Ectodermal cell (in vitro differentiated cells): ENCODE data around the gene EGFL8.

Experiments
- H3K27ac ChIP-seq: 2 replicates; pipeline ENCODE4 v1.7.0; 2013; ENCODE audit warnings: mild to moderate bottlenecking, low read depth, low read length; ENCODE audit not compliant: insufficient read depth, poor library complexity, severe bottlenecking
- H3K27me3 ChIP-seq: 2 replicates; pipeline ENCODE4 v1.7.0; 2013; ENCODE audit warnings: mild to moderate bottlenecking, low read length; ENCODE audit not compliant: insufficient read depth, control insufficient read depth, poor library complexity, severe bottlenecking
- H3K36me3 ChIP-seq: one replicate; pipeline ENCODE4 v1.7.0; 2013; ENCODE audit warnings: low read length; ENCODE audit not compliant: control insufficient read depth, insufficient read depth
- H3K4me1 ChIP-seq: one replicate; pipeline ENCODE4 v1.7.0; 2013; ENCODE audit warnings: low read length; ENCODE audit not compliant: control insufficient read depth, insufficient read depth
- H3K4me3 ChIP-seq: 2 replicates; pipeline ENCODE4 v1.7.0; 2013; ENCODE audit warnings: low read depth, low read length, control low read depth; ENCODE audit not compliant: insufficient read depth
- H3K9me3 ChIP-seq: 2 replicates; pipeline ENCODE4 v1.7.0; 2013; ENCODE audit warnings: mild to moderate bottlenecking, low read length, moderate library complexity; ENCODE audit not compliant: control insufficient read depth
- WGBS, 2 experiments: methylation state at CpG; one replicate each; pipeline ENCODE4 v1.1.7; 2013; ENCODE audit warnings: missing lambda C conversion rate in 2 of 2; 5-methylcytosine and 5-hydroxymethylcytosine counted together

The EGFL8 gene

GRCh38 chr6:32195652-32195901, 31.2 kb downstream of the EGFL8 start:
- Histone ChIP-seq H3K27ac (peak overlapping the region; percentile 100), H3K9me3 (no peaks in the 10 kb centered on the region), H3K4me3 (peak overlapping the region; percentile 86), H3K4me1 (peaks cover 28% of the 10 kb centered on the region), H3K36me3 (no peaks in the 10 kb centered on the region), H3K27me3 (no peaks in the 10 kb centered on the region)
- 0% methylated on average over 25 of the region's 25 CpGs for WGBS, 2 experiments

DNA sequence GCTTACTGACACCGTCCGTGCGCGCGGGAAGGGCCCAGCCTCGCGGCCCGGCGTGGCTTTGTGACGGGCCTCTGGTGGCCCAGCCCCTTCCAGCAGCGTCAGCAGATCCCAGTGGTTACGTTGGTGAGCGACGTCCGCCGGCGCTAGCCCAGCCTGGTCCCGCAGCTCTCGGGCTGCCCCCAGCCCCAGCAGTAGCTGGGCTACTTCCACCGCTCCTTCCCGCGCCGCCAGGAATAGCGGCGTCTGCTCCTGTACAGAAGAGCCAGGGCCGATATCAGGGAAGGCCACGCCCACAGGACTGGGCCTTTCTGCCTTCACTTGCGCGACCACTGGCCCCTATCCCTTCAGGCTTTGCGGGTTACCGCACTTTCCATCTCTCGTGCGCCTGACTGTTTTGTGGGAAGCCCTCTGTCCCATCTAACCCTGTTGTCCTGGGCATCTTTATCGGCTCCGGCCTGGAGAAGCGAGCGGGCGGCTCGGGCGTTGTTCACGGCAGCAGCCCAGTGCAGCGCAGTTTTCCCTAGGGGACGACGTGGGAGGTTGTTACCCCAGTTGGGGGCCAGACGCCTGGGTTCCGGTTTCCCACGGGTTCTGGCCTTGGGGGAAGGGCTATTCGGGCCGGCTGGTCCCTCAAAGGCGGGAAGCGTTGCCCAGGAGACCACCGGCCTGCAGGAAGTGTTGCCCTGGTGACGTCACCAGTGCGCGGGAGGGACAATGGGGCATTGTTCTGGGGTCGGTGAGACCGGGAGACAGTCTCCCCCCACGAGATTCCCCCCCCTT, 31.7 kb downstream of the EGFL8 start:
- H3K27ac ChIP-seq, result peak overlapping the region; percentile 100

GRCh38 chr6:32196682-32197616, 32.6 kb downstream of the EGFL8 start:
- peaks cover 20% of the 10 kb centered on the region for H3K4me1 ChIP-seq
- H3K27ac ChIP-seq, result peak overlapping the region; percentile 100
- H3K36me3 ChIP-seq, result no peaks in the 10 kb centered on the region
- H3K9me3 ChIP-seq, result no peaks in the 10 kb centered on the region
- H3K27me3 ChIP-seq, result no peaks in the 10 kb centered on the region
- peak overlapping the region; percentile 86 for H3K4me3 ChIP-seq
- 79 to 83% methylated on average over 28 of the region's 28 CpGs for WGBS, 2 experiments

More for the DNA sequence above, 31.7 kb downstream of the EGFL8 start:
- Histone ChIP-seq H3K27me3 (no peaks in the 10 kb centered on the region), H3K36me3 (no peaks in the 10 kb centered on the region), H3K4me1 (peaks cover 25% of the 10 kb centered on the region), H3K9me3 (no peaks in the 10 kb centered on the region), H3K4me3 (peak overlapping the region; percentile 86)
- WGBS, 2 experiments, result 0% methylated on average over 57 to 58 of the region's 58 CpGs

GRCh38 chr6:32198345-32198696, 33.9 kb downstream of the EGFL8 start:
- WGBS, 2 experiments, result 80 to 86% methylated on average over 3 of the region's 3 CpGs
- no peaks in the 10 kb centered on the region for H3K27me3 ChIP-seq

DNA sequence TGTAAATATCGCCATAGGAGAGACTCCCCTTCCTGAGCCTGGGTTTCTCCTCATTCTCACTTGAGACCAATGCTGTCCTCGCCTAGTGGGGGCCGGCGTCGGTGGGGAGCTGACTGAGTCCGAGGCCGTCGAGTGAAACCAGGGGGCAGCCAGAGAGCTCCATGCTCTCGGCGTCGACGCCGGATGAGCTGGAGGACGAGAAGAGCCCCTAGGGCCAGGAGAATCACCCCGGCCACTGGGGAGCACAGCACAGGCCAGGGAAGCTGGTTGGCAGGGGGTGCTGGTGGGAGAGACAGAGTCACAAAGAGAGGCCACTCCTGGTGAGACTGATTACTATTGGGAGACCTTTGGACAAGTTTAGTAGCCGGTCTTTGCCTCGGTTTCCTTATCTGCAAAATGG, 34.5 kb downstream of the EGFL8 start:
- 91 to 92% methylated on average over 17 of the region's 17 CpGs for WGBS, 2 experiments
- H3K27ac ChIP-seq, result no peak overlapping the region
- no peak overlapping the region for H3K4me3 ChIP-seq
- peaks cover 15% of the 10 kb centered on the region for H3K4me1 ChIP-seq
- H3K36me3 ChIP-seq, result no peaks in the 10 kb centered on the region
- no peaks in the 10 kb centered on the region for H3K27me3 ChIP-seq
- no peaks in the 10 kb centered on the region for H3K9me3 ChIP-seq

More at GRCh38 chr6:32198345-32198696, 33.9 kb downstream of the EGFL8 start:
- Histone ChIP-seq H3K4me3 (no peak overlapping the region), H3K36me3 (no peaks in the 10 kb centered on the region), H3K9me3 (no peaks in the 10 kb centered on the region), H3K4me1 (peaks cover 10% of the 10 kb centered on the region), H3K27ac (no peak overlapping the region)

DNA sequence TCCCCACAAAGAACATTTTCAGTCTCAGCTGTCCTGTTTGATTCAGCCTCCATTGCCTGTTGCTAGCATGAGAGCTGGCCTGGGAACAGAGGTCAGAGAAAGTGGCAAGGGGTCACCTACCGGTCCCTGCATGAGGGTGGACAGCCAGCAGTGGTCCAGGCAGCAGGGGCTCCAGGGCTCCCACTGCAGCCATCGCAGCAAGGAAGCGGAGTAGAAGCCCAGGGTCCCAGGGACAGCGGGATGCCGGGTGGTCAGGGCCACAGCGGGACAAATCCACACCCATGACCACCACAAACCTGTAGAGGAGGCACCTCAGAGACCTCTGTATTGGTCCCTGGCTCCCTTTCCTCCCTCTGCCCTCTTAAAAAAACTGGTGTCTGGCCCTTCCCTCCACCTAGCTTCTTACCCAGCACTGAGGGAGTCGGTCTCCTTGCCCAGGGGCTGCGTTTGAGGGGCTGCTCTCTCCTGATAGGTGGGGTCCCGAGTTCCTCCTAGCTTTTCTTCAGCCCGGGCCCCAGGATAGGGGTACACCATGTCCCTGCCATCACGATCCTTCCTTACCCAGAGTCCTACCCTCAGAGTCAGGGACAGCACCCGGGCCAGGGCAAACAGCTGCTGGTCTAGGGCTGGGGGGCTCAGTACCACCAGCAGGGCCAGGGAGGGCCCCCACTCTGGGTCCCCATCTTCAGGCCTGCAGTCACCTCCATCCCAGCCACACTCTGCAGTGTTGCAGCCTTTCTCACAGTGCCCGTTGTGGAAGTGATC, 36.5 kb downstream of the EGFL8 start:
- no peak overlapping the region for H3K4me3 ChIP-seq
- no peaks in the 10 kb centered on the region for H3K36me3 ChIP-seq
- 91 to 95% methylated on average over 13 of the region's 13 CpGs for WGBS, 2 experiments
- H3K27me3 ChIP-seq, result no peaks in the 10 kb centered on the region
- peaks cover 13% of the 10 kb centered on the region for H3K4me1 ChIP-seq
- no peaks in the 10 kb centered on the region for H3K9me3 ChIP-seq
- no peak overlapping the region for H3K27ac ChIP-seq

- Histone ChIP-seq H3K4me3 (no peak overlapping the region), H3K9me3 (no peaks in the 10 kb centered on the region), H3K27ac (no peak overlapping the region), H3K4me1 (peaks cover 6% of the 10 kb centered on the region), H3K36me3 (no peaks in the 10 kb centered on the region), H3K27me3 (no peaks in the 10 kb centered on the region)
- 90 to 91% methylated on average over 9 of the region's 9 CpGs for whole genome bisulfite sequencing, 2 experiments
These were observed 37.8 kb downstream of the EGFL8 start for GRCh38 chr6:32202186-32202585.

- no peaks in the 10 kb centered on the region for H3K27me3 ChIP-seq
- H3K36me3 ChIP-seq, result no peaks in the 10 kb centered on the region
- no peak overlapping the region for H3K27ac ChIP-seq
- WGBS, 2 experiments, result 88 to 91% methylated on average over 9 of the region's 9 CpGs
- no peak overlapping the region for H3K4me3 ChIP-seq
- H3K9me3 ChIP-seq, result no peaks in the 10 kb centered on the region
- H3K4me1 ChIP-seq, result peaks cover 6% of the 10 kb centered on the region
These were observed 39.3 kb downstream of the EGFL8 start for GRCh38 chr6:32203426-32204267.

DNA sequence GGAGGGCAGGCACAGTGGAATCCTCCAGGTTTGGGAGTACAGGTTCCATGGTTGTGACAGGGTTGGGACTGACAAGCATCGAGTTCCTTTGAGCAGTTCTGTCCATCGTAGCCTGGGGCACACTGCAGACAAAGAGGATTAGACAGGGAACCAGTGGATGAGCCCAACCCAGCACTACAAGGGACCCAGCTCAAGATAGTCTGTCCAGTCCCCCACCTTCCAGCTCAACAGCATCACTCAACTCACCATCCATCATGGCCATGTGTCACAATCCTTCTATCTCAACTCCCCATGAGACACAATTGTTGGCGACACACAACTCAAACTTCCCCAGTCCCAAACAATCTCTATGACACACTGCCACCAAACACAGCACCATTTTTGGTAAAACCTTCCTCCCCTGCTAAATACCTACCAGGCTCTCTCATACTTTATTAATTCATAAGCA, 39.9 kb downstream of the EGFL8 start:
- Histone ChIP-seq H3K4me3 (no peak overlapping the region), H3K4me1 (peaks cover 6% of the 10 kb centered on the region), H3K36me3 (no peaks in the 10 kb centered on the region), H3K27ac (no peak overlapping the region), H3K9me3 (no peaks in the 10 kb centered on the region), H3K27me3 (no peaks in the 10 kb centered on the region)
- WGBS, 2 experiments, result 89 to 91% methylated on average over 3 of the region's 3 CpGs
